HG02623 (cell line): ENCODE results near the gene ATF7IP.

Experiments
- ATAC-seq: cut with Tn5 transposase; IDR thresholded peaks from one replicate; pipeline ENCODE4 v1.9.1; 2021; ENCODE audit warnings: moderate library complexity; ENCODE audit not compliant: unreplicated experiment

ATF7IP gene

GRCh38 chr12:14410177-14410576 lies 44.7 kb downstream of the ATF7IP start:
- no peak for ATAC-seq

DNA sequence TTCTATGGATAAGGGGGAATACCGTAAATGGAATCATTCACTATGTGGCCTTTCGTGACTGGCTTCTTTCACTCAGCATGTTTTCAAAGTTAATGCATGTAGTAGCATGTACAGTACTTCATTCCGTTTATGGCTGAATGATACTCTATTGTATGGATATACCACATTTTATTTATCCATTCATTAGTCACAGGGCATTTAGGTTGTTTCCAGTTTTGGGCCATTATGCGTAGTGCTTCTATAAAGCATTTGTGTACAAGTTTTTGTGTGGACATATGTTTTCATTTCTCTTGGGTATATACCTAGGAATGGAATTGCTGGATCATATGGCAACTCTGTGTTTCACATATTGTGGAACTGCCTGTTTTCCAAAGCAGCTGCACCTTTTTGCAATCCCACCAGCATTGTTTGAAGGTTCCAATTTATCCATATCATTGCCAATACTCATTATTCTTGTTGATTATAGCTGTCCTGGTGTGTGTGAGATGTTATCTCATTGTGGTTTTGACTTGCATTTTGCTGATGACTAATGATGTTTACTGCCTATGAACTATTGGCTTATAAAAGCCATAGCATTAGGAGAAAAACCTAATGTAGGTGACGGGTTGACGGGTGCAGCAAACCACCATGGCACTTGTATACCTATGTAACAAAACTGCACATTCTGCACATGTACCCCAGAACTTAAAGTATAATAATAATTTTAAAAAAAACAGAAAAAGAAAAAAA lies 45.5 kb downstream of the ATF7IP start:
- no peak for ATAC-seq

DNA sequence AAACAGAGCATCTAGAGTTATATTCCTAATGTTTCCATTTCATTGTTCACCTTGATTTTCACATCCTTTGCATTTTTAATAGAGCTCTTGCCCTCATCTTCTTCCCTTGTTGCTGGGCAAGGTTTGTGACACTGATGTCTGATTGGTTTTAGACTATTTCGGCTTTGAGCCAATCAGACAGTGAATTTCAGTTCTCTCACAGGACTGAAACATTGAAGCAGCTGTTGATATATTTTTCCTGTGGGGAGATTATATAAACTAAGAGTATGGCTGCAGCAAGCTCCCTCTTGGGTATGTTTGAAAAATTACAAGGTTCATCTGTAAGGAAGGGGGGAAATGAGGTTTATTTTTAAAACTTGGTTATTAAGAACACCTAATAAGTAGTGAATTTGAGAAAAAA lies 51.2 kb downstream of the ATF7IP start:
- no peak for ATAC-seq

GRCh38 chr12:14417715-14418114 lies 52.2 kb downstream of the ATF7IP start:
- ATAC-seq: no peak

DNA sequence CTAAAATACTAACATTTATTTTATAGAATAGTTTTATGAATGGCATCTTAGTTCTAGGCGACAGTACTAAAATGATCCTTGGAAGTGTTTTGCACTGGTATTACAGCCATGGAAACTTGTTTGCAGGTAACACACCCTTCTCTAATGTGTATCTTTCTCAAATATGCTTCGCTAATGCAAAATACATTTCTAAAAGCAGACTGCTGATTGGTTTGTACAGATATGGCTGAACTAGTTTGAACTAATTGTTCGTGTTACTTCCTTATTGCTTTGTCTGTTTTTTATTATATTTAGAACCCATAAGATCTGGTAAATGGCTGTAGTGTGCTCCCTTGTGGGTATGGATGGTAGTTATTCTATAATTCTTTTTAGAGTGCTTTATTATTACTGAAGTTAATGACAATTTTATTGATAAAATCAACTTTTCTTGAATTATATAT lies 53.0 kb downstream of the ATF7IP start:
- no peak for ATAC-seq

GRCh38 chr12:14422516-14423230 lies 57.2 kb downstream of the ATF7IP start:
- no peak for ATAC-seq

DNA sequence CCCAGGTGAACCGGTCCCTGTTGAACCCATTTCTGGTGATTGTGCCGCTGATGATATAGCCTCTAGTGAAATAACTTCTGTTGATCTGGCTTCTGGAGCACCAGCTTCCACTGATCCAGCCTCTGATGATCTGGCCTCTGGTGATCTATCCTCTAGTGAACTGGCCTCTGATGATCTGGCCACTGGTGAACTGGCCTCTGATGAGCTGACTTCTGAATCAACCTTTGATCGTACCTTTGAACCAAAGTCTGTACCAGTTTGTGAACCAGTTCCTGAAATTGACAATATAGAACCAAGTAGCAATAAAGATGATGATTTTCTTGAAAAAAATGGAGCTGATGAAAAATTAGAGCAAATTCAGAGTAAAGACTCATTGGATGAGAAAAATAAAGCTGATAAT lies 59.1 kb downstream of the ATF7IP start:
- ATAC-seq: no peak

GRCh38 chr12:14426792-14427191 lies 61.3 kb downstream of the ATF7IP start:
- no peak for ATAC-seq

DNA sequence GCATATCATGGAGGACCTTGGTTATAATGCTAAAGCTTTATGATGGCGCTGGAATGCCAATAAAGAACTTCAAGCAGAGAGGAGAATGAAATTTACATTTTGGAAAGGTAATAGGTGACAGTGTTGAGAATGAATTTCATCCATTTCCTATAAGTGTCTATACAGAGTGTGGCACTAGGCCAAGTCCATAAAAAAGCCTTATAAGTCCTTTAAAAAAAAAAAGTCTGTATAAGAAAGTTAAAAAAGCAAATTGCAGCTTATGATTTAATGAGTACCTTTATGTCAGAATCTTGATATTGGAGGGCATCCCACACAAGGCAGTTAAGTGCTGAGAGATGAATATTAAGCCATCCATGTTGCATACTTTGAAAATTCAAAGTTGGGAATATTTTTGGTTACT lies 62.4 kb downstream of the ATF7IP start:
- no peak for ATAC-seq

- no peak for ATAC-seq
These were observed 65.0 kb downstream of the ATF7IP start for GRCh38 chr12:14430394-14430986.

DNA sequence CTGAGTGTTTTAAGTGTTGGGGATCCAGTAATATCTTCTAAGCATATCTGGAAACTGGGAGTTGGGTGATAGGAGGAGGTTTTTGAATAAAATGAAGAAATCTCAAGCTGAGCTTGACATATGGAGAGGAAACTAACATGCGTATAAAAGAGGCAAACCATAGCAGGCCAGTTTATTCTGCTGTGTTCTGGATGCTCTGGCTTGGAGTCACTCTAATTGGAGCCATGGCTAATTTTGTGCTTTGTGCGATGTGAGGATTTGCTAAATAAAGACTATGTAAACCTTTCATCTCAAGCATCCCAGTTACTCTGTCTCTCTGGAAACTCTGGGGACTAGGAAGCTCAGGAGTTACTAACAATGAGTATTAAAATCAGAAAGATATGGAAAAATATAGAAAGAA lies 66.5 kb downstream of the ATF7IP start:
- ATAC-seq: no peak

- no peak for ATAC-seq
These were observed 70.1 kb downstream of the ATF7IP start for GRCh38 chr12:14435627-14436026.

- ATAC-seq: no peak
These were observed 76.9 kb downstream of the ATF7IP start for GRCh38 chr12:14442221-14442881.

DNA sequence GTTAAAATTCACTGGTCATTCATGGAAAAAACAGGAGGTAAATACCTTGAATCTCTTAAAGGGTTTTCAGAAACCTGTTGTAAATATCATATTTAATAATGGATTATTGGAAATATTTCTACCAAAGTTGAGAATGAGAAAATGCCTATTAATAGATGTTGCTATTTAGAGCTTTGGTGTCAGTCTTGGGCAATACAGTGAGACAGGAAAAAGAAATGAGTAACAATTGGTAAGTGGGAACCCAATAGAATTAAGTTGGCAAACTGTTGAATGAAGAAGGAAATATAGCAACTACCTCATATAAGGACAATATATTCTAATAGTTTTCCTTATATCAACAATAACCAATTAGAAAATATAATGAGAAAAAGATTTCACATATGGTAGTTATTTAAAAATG lies 78.0 kb downstream of the ATF7IP start:
- ATAC-seq: no peak

DNA sequence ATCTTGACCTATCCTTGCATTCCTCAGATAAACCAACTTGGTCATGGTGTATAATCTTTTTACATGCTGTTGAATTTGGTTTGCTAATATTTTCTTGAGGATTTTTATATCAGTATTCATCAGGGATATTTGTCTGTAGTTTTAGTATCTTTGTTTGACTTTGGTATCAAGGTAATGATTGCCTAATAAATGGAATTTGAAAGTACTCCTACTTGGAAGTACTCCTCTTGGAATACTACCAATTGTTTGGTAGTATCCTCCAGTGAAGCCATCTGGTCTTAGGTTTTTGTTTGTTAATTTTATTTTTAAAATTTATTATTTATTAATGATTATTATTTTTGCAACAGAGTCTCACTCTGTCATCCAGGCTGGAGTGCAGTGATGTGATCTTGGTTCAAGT lies 85.0 kb downstream of the ATF7IP start:
- no peak for ATAC-seq

DNA sequence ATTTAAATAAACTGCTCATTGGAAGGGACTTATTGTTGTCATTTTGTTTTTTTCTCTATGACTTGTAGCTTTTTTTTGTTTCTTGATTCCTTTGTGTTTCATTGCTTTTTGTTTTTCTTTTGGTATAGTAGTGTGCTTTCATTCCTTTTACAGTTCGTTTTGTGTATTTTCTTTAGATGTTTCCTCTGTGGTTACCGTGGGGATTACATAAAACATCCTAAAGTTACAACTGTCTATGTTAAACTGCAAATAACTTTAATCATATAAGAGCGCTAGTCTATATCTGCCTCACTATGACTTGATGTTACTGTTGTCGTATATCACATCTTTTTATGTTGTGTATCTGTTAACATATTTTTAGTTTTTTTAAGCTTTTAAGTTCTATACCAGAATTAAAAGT lies 86.9 kb downstream of the ATF7IP start:
- ATAC-seq: no peak

DNA sequence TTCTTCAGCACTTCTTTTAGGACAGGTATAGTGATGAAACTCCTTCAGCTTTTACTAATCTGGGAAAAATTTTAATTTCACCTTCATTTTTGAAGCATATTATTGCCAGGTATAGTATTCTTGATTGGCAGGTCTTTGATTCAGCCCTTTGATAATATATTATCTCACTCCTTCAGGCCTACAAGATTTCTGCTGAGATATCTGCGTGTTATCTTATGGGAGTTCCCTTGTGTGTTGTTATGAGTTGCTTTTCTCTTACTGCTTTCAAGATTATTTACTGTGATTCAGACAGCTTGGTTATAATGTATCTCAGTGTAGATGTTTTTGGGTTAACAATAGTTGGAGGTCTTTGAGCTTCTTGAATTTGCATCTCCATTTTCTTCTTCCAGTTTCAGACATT lies 87.4 kb downstream of the ATF7IP start:
- no peak for ATAC-seq

DNA sequence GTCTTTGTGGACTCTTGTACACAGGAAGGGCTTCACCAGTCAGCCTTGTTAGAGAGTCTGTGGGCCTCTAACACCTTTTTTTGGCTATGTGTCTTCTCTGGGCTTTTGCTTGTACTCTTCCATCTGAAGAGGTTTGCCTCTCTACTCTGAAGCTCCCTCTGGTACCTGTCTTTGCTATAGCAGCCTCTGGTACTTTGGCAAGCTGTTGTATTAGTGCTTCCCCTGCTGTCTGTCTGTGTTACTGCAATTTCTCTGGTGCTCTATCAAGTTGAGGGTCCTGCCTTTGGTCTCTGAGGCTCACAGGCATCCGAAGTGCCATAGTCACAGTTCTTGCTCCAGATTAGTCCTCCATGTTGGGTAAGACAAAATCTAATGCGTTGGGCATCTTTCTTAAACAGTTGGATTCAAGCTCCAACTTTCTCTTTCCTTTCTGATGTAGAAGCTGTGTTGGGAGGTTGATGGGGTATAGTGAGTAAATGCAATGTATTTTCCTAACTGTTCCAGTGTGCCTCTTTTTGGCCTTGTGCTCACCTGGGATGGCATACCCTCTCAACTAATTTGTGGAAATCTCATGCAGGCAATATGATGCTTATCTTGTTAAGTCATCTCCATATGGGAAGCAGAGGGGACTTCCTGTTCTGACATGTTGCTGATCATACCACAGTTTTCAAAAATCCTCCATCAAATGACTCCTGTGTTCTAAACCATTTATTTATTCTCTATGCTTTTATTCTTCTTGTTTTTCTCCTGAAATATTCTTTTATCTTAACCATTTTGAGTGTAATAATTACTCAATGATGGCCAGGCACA lies 88.8 kb downstream of the ATF7IP start:
- ATAC-seq: peak; percentile 67

DNA sequence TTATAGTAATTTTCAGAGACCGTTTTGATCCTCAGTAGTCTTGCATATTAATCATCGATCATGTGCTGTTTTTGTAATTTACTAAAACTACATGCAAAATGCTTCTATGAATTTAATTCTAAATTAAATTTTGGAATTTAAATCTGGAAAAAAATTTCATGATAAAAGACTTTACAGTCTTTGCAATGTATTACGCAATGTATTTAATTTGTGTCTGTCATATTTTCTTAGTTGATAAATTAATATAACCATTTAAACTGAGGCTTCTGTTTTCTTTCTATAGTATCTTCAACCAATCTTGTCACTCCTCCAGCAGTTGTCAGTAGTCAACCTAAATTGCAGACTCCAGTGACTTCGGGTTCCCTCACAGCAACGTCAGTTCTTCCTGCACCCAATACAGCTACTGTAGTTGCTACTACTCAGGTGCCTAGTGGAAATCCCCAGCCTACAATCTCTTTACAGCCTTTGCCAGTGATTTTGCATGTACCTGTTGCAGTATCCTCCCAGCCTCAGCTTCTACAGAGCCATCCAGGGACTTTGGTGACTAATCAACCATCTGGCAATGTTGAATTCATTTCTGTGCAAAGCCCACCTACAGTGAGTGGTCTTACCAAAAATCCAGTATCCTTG lies 94.8 kb downstream of the ATF7IP start:
- no peak for ATAC-seq

DNA sequence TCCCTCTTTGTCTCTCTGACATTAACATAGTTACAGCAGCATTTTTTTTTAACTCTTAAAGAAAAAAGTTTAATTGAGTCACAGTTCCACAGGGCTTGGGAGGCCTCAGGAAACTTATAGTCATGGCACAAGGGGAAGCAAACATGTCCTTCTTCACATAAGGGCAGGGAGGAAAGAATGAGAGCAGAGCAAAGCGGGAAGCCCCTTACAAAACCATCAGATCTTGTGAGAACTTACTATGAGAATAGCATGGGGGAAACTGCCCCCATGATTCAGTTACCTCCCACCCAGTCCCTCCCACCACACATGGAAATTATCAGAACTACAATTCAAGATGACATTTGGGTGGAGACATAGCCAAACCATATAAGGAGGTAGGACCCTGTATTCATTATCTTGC lies 106.0 kb downstream of the ATF7IP start:
- no peak for ATAC-seq
